Thyroid gland (tissue), 4 donors: ENCODE measurements around the gene GJC3. TPM values are rescaled to one million over a fixed set of nuclear protein-coding genes. Genes with fewer than 3 reads are reported as not detected.
"Not testable (repeated sequence)": the region's sequence is repeated elsewhere in the genome, so short reads cannot be mapped to it uniquely, and the experiment has no call there.

ENCODE experiments used
- DNase-seq, 2 donors: peaks; one replicate each; pipeline ENCODE4 v3.0.0-alpha.2; 2019
- H3K27ac ChIP-seq, 3 donors: fragments of 200-600 bp; sonication (generic); 1 replicate in 2 of 3; 2 replicates in 1 of 3; pipeline ENCODE4 v1.5.1; 2016 to 2019; ENCODE audit warnings: mild to moderate bottlenecking in 1 of 3, moderate library complexity in 1 of 3
- H3K27me3 ChIP-seq: fragments of 200-600 bp; sonication (generic); one replicate; pipeline ENCODE4 v1.5.1; 2019
- H3K36me3 ChIP-seq, 2 donors: fragments of 200-600 bp; sonication (generic); one replicate each; pipeline ENCODE4 v1.5.1; 2016 to 2019
- H3K4me1 ChIP-seq, 2 donors: fragments of 200-600 bp; sonication (generic); one replicate each; pipeline ENCODE4 v1.5.1; 2017 to 2019
- H3K4me3 ChIP-seq, 3 donors: fragments of 200-600 bp; sonication (generic); replicated peaks in 1 of 3; 1 replicate in 2 of 3; 2 replicates in 1 of 3; pipeline ENCODE4 v1.5.1; 2016; ENCODE audit warnings: mild to moderate bottlenecking in 1 of 3
- H3K9me3 ChIP-seq: fragments of 200-600 bp; sonication (generic); one replicate; pipeline ENCODE4 v1.5.1; 2017
- POLR2A ChIP-seq, 2 donors: fragments of 450-650 bp; IDR thresholded peaks; one replicate each; pipeline ENCODE4 v1.6.1; 2017; ENCODE audit warnings: antibody characterized with exemption in 2 of 2, mild to moderate bottlenecking in 2 of 2, moderate library complexity in 1 of 2
- WGBS, 2 donors: methylation state at CpG; one replicate each; pipeline ENCODE4 v1.1.5; 2017; 5-methylcytosine and 5-hydroxymethylcytosine counted together
- intact Hi-C: fragments of 100-400 bp; cut with DNase I; formaldehyde crosslinking; loops from one replicate; pipeline ENCODE4 v1.15.1; 2023
- total RNA-seq, 4 donors: library from RNA; depleted of rRNA; stranded (reverse); fragments of >200 nt; gene quantifications; one replicate each; pipeline ENCODE4 v1.2.3, GENCODE V29; 2016
- TF ChIP-seq, protein P1 (sequence below), 6 experiments: fragments of 200-600 bp in 3 of 6; fragments of 450-650 bp in 3 of 6; sonication (generic) in 3 of 6; IDR thresholded peaks; one replicate each; pipeline ENCODE4 v1.5.1; 2016 to 2019; ENCODE audit warnings: antibody characterized with exemption in 6 of 6, mild to moderate bottlenecking in 2 of 6, inconsistent platforms in 1 of 6, moderate library complexity in 1 of 6

Gene GJC3
- not detected for total RNA-seq

GRCh38 chr7:99928994-99929729 is at the start of gene GJC3:
Gene GJC3, minus strand, starts transcription at chr7:99929620. Its CDS starts 0 bp downstream, at chr7:99929620.
- Histone ChIP-seq H3K4me1 (peaks cover 0 to 6% of the 10 kb centered on the region in 2 donors), H3K36me3 (no peaks in the 10 kb centered on the region), H3K27me3 (no peaks in the 10 kb centered on the region), H3K9me3 (no peaks in the 10 kb centered on the region), H3K27ac (no peak within 1 kb of the TSS), H3K4me3 (no peak within 1 kb of the TSS)
- intact Hi-C loops: no loop called here
- 25 to 28% methylated on average over 15 to 16 of the region's 22 CpGs for WGBS, 2 donors
- DNase-seq: peak; percentile 31 to 41
- TF ChIP-seq, protein P1, sequence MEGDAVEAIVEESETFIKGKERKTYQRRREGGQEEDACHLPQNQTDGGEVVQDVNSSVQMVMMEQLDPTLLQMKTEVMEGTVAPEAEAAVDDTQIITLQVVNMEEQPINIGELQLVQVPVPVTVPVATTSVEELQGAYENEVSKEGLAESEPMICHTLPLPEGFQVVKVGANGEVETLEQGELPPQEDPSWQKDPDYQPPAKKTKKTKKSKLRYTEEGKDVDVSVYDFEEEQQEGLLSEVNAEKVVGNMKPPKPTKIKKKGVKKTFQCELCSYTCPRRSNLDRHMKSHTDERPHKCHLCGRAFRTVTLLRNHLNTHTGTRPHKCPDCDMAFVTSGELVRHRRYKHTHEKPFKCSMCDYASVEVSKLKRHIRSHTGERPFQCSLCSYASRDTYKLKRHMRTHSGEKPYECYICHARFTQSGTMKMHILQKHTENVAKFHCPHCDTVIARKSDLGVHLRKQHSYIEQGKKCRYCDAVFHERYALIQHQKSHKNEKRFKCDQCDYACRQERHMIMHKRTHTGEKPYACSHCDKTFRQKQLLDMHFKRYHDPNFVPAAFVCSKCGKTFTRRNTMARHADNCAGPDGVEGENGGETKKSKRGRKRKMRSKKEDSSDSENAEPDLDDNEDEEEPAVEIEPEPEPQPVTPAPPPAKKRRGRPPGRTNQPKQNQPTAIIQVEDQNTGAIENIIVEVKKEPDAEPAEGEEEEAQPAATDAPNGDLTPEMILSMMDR (IDR thresholded peaks at IDR 0.05): peak in 2 of 6 experiments; percentile 20 to 34
- TF ChIP-seq POLR2A (IDR thresholded peaks at IDR 0.05): no peak

GRCh38 chr7:99976626-99977025 is 47.2 kb upstream of the GJC3 start:
- 80 to 82% methylated on average over 13 of the region's 13 CpGs for WGBS, 2 donors
- TF ChIP-seq, protein P1 (IDR thresholded peaks at IDR 0.05): no peak
- TF ChIP-seq POLR2A (IDR thresholded peaks at IDR 0.05): no peak
- no peak for DNase-seq
- H3K4me3 ChIP-seq: no peak overlapping the region
- H3K9me3 ChIP-seq: no peaks in the 10 kb centered on the region
- no peak overlapping the region for H3K27ac ChIP-seq
- no peaks in the 10 kb centered on the region for H3K4me1 ChIP-seq
- H3K36me3 ChIP-seq: no peaks in the 10 kb centered on the region
- intact Hi-C loops: loop anchor here (5.0 kb wide), 2 partner anchors 54 to 156 kb away; no protein-coding TSS in a partner anchor
- no peaks in the 10 kb centered on the region for H3K27me3 ChIP-seq

- Histone ChIP-seq H3K27ac (no peak within 1 kb of the TSS), H3K27me3 (no peaks in the 10 kb centered on the region), H3K4me1 (no peaks in the 10 kb centered on the region), H3K9me3 (no peaks in the 10 kb centered on the region), H3K4me3 (no peak within 1 kb of the TSS), H3K36me3 (no peaks in the 10 kb centered on the region)
- TF ChIP-seq, protein P1 (IDR thresholded peaks at IDR 0.05): no peak
- TF ChIP-seq POLR2A (IDR thresholded peaks at IDR 0.05): no peak
- no peak for DNase-seq
- intact Hi-C loops: loop anchor here (5.0 kb wide), 2 partner anchors 54 to 156 kb away; no protein-coding TSS in a partner anchor
- 74 to 85% methylated on average over 5 of the region's 5 CpGs for WGBS, 2 donors
Measured at GRCh38 chr7:99975782-99976521, 46.5 kb upstream of the GJC3 start, which contains the start of gene AZGP1. Gene AZGP1, minus strand, starts transcription at chr7:99976031. Its CDS starts 11 bp downstream, at chr7:99976020.

- Histone ChIP-seq H3K27me3 (no peaks in the 10 kb centered on the region), H3K4me3 (no peak overlapping the region), H3K4me1 (no peaks in the 10 kb centered on the region), H3K9me3 (no peaks in the 10 kb centered on the region), H3K27ac (no peak overlapping the region), H3K36me3 (no peaks in the 10 kb centered on the region)
- WGBS, 2 donors: 69 to 74% methylated on average over 1 of the region's 1 CpG
- no peak for TF ChIP-seq POLR2A (IDR thresholded peaks at IDR 0.05)
- TF ChIP-seq, protein P1 (IDR thresholded peaks at IDR 0.05): no peak
- intact Hi-C loops: loop anchor here (5.0 kb wide), 2 partner anchors 52 to 158 kb away; no protein-coding TSS in a partner anchor
- no peak for DNase-seq
Measured at GRCh38 chr7:99974681-99975080, 45.3 kb upstream of the GJC3 start.

GRCh38 chr7:99973817-99974216 is 44.4 kb upstream of the GJC3 start:
- H3K4me3 ChIP-seq, intact Hi-C loops: not testable (repeated sequence)
- WGBS, 2 donors: 82 to 85% methylated on average over 7 of the region's 7 CpGs

More at GRCh38 chr7:99973817-99974216, 44.4 kb upstream of the GJC3 start:
- not testable (repeated sequence) for DNase-seq, H3K27me3 ChIP-seq, H3K4me1 ChIP-seq, H3K36me3 ChIP-seq, H3K9me3 ChIP-seq, H3K27ac ChIP-seq
